ENCODE results near the gene BACH2. TPM values are rescaled to one million over a fixed set of nuclear protein-coding genes. Genes with fewer than 3 reads are reported as not detected.

BACH2 gene
- total and polyA plus RNA-seq, 2 experiments from 2014 or later, result 1.6 to 5.7 TPM

DNA sequence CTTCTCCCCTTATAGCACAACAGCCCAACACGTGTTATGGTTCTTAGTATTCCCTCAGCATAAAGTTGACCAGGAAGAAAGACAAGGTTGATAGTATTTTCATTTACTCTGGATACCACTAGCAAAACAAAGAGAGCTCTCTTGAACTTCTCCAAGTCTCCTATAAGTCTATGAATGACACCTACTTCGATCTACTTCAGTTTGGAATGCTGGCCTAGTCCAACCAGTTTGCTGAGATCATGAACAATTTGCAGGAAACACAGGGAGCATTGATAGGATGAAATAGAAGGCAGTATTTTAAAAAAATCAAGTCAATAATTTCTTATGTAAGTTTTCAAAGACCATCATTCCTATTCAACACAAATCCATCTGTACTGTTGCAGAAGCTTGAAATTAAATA is 308.8 kb downstream of the BACH2 start:
- no peak for DNase-seq (ENCODE audit: low spot score)
- ATAC-seq, result no peak
- Histone ChIP-seq H3K4me3 (no peak overlapping the region), H3K4me1 (ENCODE audit: insufficient read depth) (0 out of 2 replicates have a peak, but pooled peaks cover 6% of the 10 kb centered on the region), H2AFZ (no peak overlapping the region), H3K9me2 (ENCODE audit: insufficient read depth) (peaks cover 11% of the 10 kb centered on the region), H3K27ac (ENCODE audit: low read depth) (no peak overlapping the region), H3K79me2 (replicated peaks; ENCODE audit: insufficient read depth) (no peaks in the 10 kb centered on the region), H3K4me2 (no peak overlapping the region), H3F3A (replicated peaks; ENCODE audit: low read depth) (no peaks in the 10 kb centered on the region), H4K20me1 (replicated peaks; ENCODE audit: insufficient read depth) (no peaks in the 10 kb centered on the region), H3K36me3 (ENCODE audit: insufficient read depth) (no peaks in the 10 kb centered on the region), H3K27me3 (ENCODE audit: insufficient read depth) (no peaks in the 10 kb centered on the region)
- Mint-ChIP-seq H3K4me3 (no peak overlapping the region), H3K27ac (no peak overlapping the region), H3K27me3 (ENCODE audit: insufficient read depth, low read depth, poor library complexity) (peaks cover 6% of the 10 kb centered on the region), H3K9me3 (no peaks in the 10 kb centered on the region), H3K36me3 (ENCODE audit: low read depth) (no peaks in the 10 kb centered on the region), H3K4me1 (peaks cover 24% of the 10 kb centered on the region)
- TF ChIP-seq POLR2AphosphoS5 (IDR thresholded peaks at IDR 0.05; ENCODE audit: low read depth), result no peak
- no peak for TF ChIP-seq STAT1 (IDR thresholded peaks at IDR 0.05; ENCODE audit: unreplicated experiment)
- no peak for TF ChIP-seq NANOG (IDR thresholded peaks at IDR 0.05; ENCODE audit: borderline replicate concordance)
- TF ChIP-seq, protein P1, sequence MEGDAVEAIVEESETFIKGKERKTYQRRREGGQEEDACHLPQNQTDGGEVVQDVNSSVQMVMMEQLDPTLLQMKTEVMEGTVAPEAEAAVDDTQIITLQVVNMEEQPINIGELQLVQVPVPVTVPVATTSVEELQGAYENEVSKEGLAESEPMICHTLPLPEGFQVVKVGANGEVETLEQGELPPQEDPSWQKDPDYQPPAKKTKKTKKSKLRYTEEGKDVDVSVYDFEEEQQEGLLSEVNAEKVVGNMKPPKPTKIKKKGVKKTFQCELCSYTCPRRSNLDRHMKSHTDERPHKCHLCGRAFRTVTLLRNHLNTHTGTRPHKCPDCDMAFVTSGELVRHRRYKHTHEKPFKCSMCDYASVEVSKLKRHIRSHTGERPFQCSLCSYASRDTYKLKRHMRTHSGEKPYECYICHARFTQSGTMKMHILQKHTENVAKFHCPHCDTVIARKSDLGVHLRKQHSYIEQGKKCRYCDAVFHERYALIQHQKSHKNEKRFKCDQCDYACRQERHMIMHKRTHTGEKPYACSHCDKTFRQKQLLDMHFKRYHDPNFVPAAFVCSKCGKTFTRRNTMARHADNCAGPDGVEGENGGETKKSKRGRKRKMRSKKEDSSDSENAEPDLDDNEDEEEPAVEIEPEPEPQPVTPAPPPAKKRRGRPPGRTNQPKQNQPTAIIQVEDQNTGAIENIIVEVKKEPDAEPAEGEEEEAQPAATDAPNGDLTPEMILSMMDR (conservative IDR thresholded peaks at IDR 0.05; ENCODE audit: low read depth in 2 of 2), result no peak
- TF ChIP-seq EZH2 (IDR thresholded peaks at IDR 0.05; ENCODE audit: low read depth, unreplicated experiment), result no peak
- no peak for TF ChIP-seq ZNF114 (CRISPR knock-in tag; IDR thresholded peaks at IDR 0.05)
- TF ChIP-seq ETS1 (IDR thresholded peaks at IDR 0.05), result no peak
- TF ChIP-seq EZH2phosphoT487 (IDR thresholded peaks at IDR 0.05; ENCODE audit: unreplicated experiment), result no peak
- TF ChIP-seq, protein P2, sequence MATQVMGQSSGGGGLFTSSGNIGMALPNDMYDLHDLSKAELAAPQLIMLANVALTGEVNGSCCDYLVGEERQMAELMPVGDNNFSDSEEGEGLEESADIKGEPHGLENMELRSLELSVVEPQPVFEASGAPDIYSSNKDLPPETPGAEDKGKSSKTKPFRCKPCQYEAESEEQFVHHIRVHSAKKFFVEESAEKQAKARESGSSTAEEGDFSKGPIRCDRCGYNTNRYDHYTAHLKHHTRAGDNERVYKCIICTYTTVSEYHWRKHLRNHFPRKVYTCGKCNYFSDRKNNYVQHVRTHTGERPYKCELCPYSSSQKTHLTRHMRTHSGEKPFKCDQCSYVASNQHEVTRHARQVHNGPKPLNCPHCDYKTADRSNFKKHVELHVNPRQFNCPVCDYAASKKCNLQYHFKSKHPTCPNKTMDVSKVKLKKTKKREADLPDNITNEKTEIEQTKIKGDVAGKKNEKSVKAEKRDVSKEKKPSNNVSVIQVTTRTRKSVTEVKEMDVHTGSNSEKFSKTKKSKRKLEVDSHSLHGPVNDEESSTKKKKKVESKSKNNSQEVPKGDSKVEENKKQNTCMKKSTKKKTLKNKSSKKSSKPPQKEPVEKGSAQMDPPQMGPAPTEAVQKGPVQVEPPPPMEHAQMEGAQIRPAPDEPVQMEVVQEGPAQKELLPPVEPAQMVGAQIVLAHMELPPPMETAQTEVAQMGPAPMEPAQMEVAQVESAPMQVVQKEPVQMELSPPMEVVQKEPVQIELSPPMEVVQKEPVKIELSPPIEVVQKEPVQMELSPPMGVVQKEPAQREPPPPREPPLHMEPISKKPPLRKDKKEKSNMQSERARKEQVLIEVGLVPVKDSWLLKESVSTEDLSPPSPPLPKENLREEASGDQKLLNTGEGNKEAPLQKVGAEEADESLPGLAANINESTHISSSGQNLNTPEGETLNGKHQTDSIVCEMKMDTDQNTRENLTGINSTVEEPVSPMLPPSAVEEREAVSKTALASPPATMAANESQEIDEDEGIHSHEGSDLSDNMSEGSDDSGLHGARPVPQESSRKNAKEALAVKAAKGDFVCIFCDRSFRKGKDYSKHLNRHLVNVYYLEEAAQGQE (IDR thresholded peaks at IDR 0.05; ENCODE audit: unreplicated experiment), result no peak

DNA sequence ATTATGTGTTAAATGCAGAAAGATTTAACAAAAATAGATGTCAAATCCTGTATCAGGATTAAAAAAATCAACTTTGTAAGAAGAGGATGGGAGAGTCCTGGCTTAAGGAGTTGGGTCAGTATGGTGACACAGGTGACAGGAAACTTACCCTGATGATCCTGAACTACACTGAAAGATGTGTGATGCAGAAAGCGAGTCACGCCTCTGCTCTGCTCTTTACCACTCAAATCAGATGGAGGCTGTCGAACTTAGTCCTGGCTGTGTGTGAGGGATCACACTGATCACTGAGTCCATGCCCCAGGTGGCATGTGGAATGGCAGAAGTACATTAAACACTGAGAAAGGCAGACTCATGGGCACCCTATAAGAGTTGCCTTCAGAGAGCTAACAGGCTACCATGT is 309.5 kb downstream of the BACH2 start:
- no peak overlapping the region for H3K4me3 ChIP-seq
- H3K27me3 ChIP-seq (ENCODE audit: insufficient read depth), result no peaks in the 10 kb centered on the region
- no peaks in the 10 kb centered on the region for H3K36me3 ChIP-seq (ENCODE audit: insufficient read depth)
- Mint-ChIP-seq H3K9me3 (no peaks in the 10 kb centered on the region), H3K27ac (no peak overlapping the region), H3K27me3 (ENCODE audit: insufficient read depth, low read depth, poor library complexity) (peaks cover 6% of the 10 kb centered on the region), H3K36me3 (ENCODE audit: low read depth) (no peaks in the 10 kb centered on the region), H3K4me3 (no peak overlapping the region), H3K4me1 (peaks cover 24% of the 10 kb centered on the region)
- DNase-seq (ENCODE audit: low spot score), result no peak
- H3K79me2 ChIP-seq (replicated peaks; ENCODE audit: insufficient read depth), result no peaks in the 10 kb centered on the region
- H3K4me1 ChIP-seq (ENCODE audit: insufficient read depth), result 0 out of 2 replicates have a peak, but pooled peaks cover 6% of the 10 kb centered on the region
- H3K27ac ChIP-seq (ENCODE audit: low read depth), result no peak overlapping the region
- ATAC-seq, result no peak
- H2AFZ ChIP-seq, result no peak overlapping the region
- H3K9me2 ChIP-seq (ENCODE audit: insufficient read depth), result peaks cover 11% of the 10 kb centered on the region
- no peaks in the 10 kb centered on the region for H4K20me1 ChIP-seq (replicated peaks; ENCODE audit: insufficient read depth)
- H3F3A ChIP-seq (replicated peaks; ENCODE audit: low read depth), result no peaks in the 10 kb centered on the region
- H3K4me2 ChIP-seq, result no peak overlapping the region
- TF ChIP-seq ZNF462 (CRISPR knock-in tag; IDR thresholded peaks at IDR 0.05) (no peak), NANOG (IDR thresholded peaks at IDR 0.05; ENCODE audit: borderline replicate concordance) (no peak), ZNF114 (CRISPR knock-in tag; IDR thresholded peaks at IDR 0.05) (no peak)

Measured in GM23338 (cell line).